Natural killer cell (primary cell): ENCODE measurements around the gene WDFY3. TPM values are rescaled to one million over a fixed set of nuclear protein-coding genes. Genes with fewer than 3 reads are reported as not detected.

Experiments used
- ATAC-seq, 3 donors: fragments of 150-1000 bp in 2 of 3; fragments of 200-7000 bp in 1 of 3; cut with Tn5 transposase; 1 replicate in 1 of 3; 2 replicates in 2 of 3; pipeline ENCODE4 v1.10.0; 2021; ENCODE audit warnings: mild to moderate bottlenecking in 2 of 3, moderate library complexity in 2 of 3
- DNase-seq, 2 donors: peaks; one replicate each; pipeline versions ENCODE4 v3.0.0 to v3.0.0-alpha.2; 2013 to 2021; ENCODE audit warnings: mixed read lengths in 1 of 2
- H3K27ac ChIP-seq: one replicate; pipeline ENCODE4 v1.5.1; 2013; ENCODE audit warnings: mild to moderate bottlenecking, low read length
- H3K27me3 ChIP-seq: one replicate; pipeline ENCODE4 v1.6.1; 2013; ENCODE audit warnings: low read length; ENCODE audit not compliant: control insufficient read depth, insufficient read depth
- H3K36me3 ChIP-seq: one replicate; pipeline ENCODE4 v1.6.1; 2013; ENCODE audit warnings: low read length; ENCODE audit not compliant: control insufficient read depth, insufficient read depth
- H3K4me1 ChIP-seq: one replicate; pipeline ENCODE4 v1.6.1; 2013; ENCODE audit warnings: low read length; ENCODE audit not compliant: control insufficient read depth, insufficient read depth
- H3K4me3 ChIP-seq: one replicate; pipeline ENCODE4 v1.5.1; 2013; ENCODE audit warnings: low read length
- H3K9me3 ChIP-seq: one replicate; pipeline ENCODE4 v1.6.1; 2013; ENCODE audit warnings: low read length; ENCODE audit not compliant: control insufficient read depth, insufficient read depth
- H3K27ac Mint-ChIP-seq, 2 donors: one replicate each; pipeline ENCODE4 v1.8.0; 2022; ENCODE audit warnings: mild to moderate bottlenecking in 2 of 2, mixed read lengths in 2 of 2, moderate library complexity in 1 of 2
- H3K27me3 Mint-ChIP-seq, 2 donors: one replicate each; pipeline ENCODE4 v1.8.0; 2022; ENCODE audit warnings: low read depth in 2 of 2, mixed read lengths in 2 of 2
- H3K36me3 Mint-ChIP-seq: one replicate; pipeline ENCODE4 v1.8.0; 2022; ENCODE audit warnings: mixed read lengths
- H3K4me1 Mint-ChIP-seq, 2 donors: one replicate each; pipeline ENCODE4 v1.8.0; 2022; ENCODE audit warnings: mixed read lengths in 2 of 2
- H3K4me3 Mint-ChIP-seq: one replicate; pipeline ENCODE4 v1.8.0; 2022; ENCODE audit warnings: mild to moderate bottlenecking, moderate library complexity, mixed read lengths
- H3K9me3 Mint-ChIP-seq, 2 donors: one replicate each; pipeline ENCODE4 v1.8.0; 2022; ENCODE audit warnings: mixed read lengths in 2 of 2
- CTCF ChIP-seq: fragments of 200-600 bp; IDR thresholded peaks from one replicate; pipeline ENCODE4 v1.8.0; 2022; ENCODE audit warnings: antibody characterized with exemption
- WGBS: methylation state at CpG from one replicate; pipeline ENCODE4 v1.1.7; 2013; ENCODE audit warnings: missing lambda C conversion rate; ENCODE audit not compliant: insufficient coverage; 5-methylcytosine and 5-hydroxymethylcytosine counted together
- intact Hi-C: fragments of 100-400 bp; cut with micrococcal nuclease; formaldehyde crosslinking; loops from one replicate; pipeline ENCODE4 v1.14.2; 2022
- total RNA-seq, 4 donors: library from RNA; stranded (reverse); fragments of 120-200 nt in 1 of 4; gene quantifications; one replicate each; pipeline versions ENCODE4 v1.2.3 to v1.2.4, GENCODE V29; 2013 to 2022

Gene WDFY3
- total RNA-seq, 3 donors from 2014 or later (not counting 1 experiment from before 2014, with no cell fraction given), result 2.5 to 7.2 (median 6.0) TPM

GRCh38 chr4:84661191-84661939 lies 305.1 kb downstream of the WDFY3 start:
- Histone ChIP-seq H3K27ac (no peak overlapping the region), H3K4me1 (no peaks in the 10 kb centered on the region), H3K4me3 (no peak overlapping the region), H3K9me3 (no peaks in the 10 kb centered on the region), H3K36me3 (no peaks in the 10 kb centered on the region), H3K27me3 (no peaks in the 10 kb centered on the region)
- no peaks in the 10 kb centered on the region for H3K4me1 Mint-ChIP-seq
- DNase-seq (no peak), ATAC-seq (no peak)
- TF ChIP-seq CTCF, result no peak
- no peak overlapping the region for H3K4me3 Mint-ChIP-seq
- H3K27ac Mint-ChIP-seq, result no peak overlapping the region
- peaks cover 2 to 11% of the 10 kb centered on the region in 2 donors for H3K9me3 Mint-ChIP-seq
- whole genome bisulfite sequencing, result 91% methylated on average over 3 of the region's 4 CpGs
- H3K27me3 Mint-ChIP-seq, result no peaks in the 10 kb centered on the region
- intact Hi-C loops, result no loop called here
- H3K36me3 Mint-ChIP-seq, result no peaks in the 10 kb centered on the region

- Histone ChIP-seq H3K27ac (no peak overlapping the region), H3K36me3 (no peaks in the 10 kb centered on the region), H3K27me3 (no peaks in the 10 kb centered on the region), H3K9me3 (no peaks in the 10 kb centered on the region), H3K4me1 (no peaks in the 10 kb centered on the region), H3K4me3 (no peak overlapping the region)
- H3K4me3 Mint-ChIP-seq, result no peak overlapping the region
- no peaks in the 10 kb centered on the region for H3K4me1 Mint-ChIP-seq
- intact Hi-C loops, result no loop called here
- WGBS, result 94% methylated on average over 2 of the region's 3 CpGs
- DNase-seq (no peak), ATAC-seq (no peak)
- no peaks in the 10 kb centered on the region for H3K36me3 Mint-ChIP-seq
- H3K27me3 Mint-ChIP-seq, result no peaks in the 10 kb centered on the region
- H3K27ac Mint-ChIP-seq, result no peak overlapping the region
- TF ChIP-seq CTCF, result no peak
- H3K9me3 Mint-ChIP-seq, result peaks cover 2 to 11% of the 10 kb centered on the region in 2 donors
Observed at GRCh38 chr4:84660606-84661005, 305.9 kb downstream of the WDFY3 start.

- no peak overlapping the region for H3K27ac Mint-ChIP-seq
- Histone ChIP-seq H3K27me3 (no peaks in the 10 kb centered on the region), H3K36me3 (no peaks in the 10 kb centered on the region), H3K4me3 (no peak overlapping the region), H3K4me1 (no peaks in the 10 kb centered on the region), H3K27ac (no peak overlapping the region), H3K9me3 (peaks cover 3% of the 10 kb centered on the region)
- no peak for TF ChIP-seq CTCF
- no peak overlapping the region for H3K4me3 Mint-ChIP-seq
- H3K4me1 Mint-ChIP-seq, result no peaks in the 10 kb centered on the region
- no peaks in the 10 kb centered on the region for H3K36me3 Mint-ChIP-seq
- WGBS, result 86% methylated on average over 3 of the region's 4 CpGs
- ATAC-seq, result no peak
- intact Hi-C loops, result no loop called here
- no peaks in the 10 kb centered on the region for H3K27me3 Mint-ChIP-seq
- no peak for DNase-seq
- peaks cover 5 to 9% of the 10 kb centered on the region in 2 donors for H3K9me3 Mint-ChIP-seq
Observed at GRCh38 chr4:84652478-84652877, 314.0 kb downstream of the WDFY3 start.

GRCh38 chr4:84651499-84651898 lies 315.0 kb downstream of the WDFY3 start:
- intact Hi-C loops, result no loop called here
- DNase-seq, result no peak
- Mint-ChIP-seq H3K36me3 (no peaks in the 10 kb centered on the region), H3K27ac (no peak overlapping the region), H3K9me3 (peaks cover 6 to 7% of the 10 kb centered on the region in 2 donors), H3K4me1 (no peaks in the 10 kb centered on the region), H3K4me3 (no peak overlapping the region), H3K27me3 (no peaks in the 10 kb centered on the region)
- no peak overlapping the region for H3K4me3 ChIP-seq
- H3K27ac ChIP-seq, result no peak overlapping the region
- no peaks in the 10 kb centered on the region for H3K36me3 ChIP-seq
- no peaks in the 10 kb centered on the region for H3K27me3 ChIP-seq
- no peak for TF ChIP-seq CTCF
- H3K4me1 ChIP-seq, result no peaks in the 10 kb centered on the region
- 90% methylated on average over 1 of the region's 1 CpG for WGBS
- no peak for ATAC-seq
- peaks cover 3% of the 10 kb centered on the region for H3K9me3 ChIP-seq
